BLaER1 treated with 17β-estradiol and CSF1 and Interleukin-3, amounts not matched to agents 10 nM and 100 nM (cell line): ENCODE data around the gene TMEM271.

Source experiments
- H3K27ac ChIP-seq, 11 experiments: shearing (Covaris generic); formaldehyde crosslinking; 2 replicates each; pipeline ENCODE4 v1.8.1; 2022
- H3K27me3 ChIP-seq, 11 experiments: shearing (Covaris generic); formaldehyde crosslinking; 2 replicates each; pipeline ENCODE4 v1.8.1; 2022
- H3K36me3 ChIP-seq, 11 experiments: shearing (Covaris generic); formaldehyde crosslinking; 2 replicates each; pipeline ENCODE4 v1.8.1; 2022
- H3K4me1 ChIP-seq, 10 experiments: shearing (Covaris generic); formaldehyde crosslinking; 2 replicates each; pipeline ENCODE4 v1.8.1; 2022
- H3K4me2 ChIP-seq, 11 experiments: shearing (Covaris generic); formaldehyde crosslinking; 2 replicates each; pipeline ENCODE4 v1.8.1; 2022
- H3K4me3 ChIP-seq, 10 experiments: shearing (Covaris generic); formaldehyde crosslinking; 2 replicates each; pipeline ENCODE4 v1.8.1; 2022
- H3K9ac ChIP-seq, 11 experiments: shearing (Covaris generic); formaldehyde crosslinking; 2 replicates each; pipeline ENCODE4 v1.8.1; 2022
- H3K9me3 ChIP-seq, 11 experiments: shearing (Covaris generic); formaldehyde crosslinking; replicated peaks in 1 of 11; 2 replicates each; pipeline ENCODE4 v1.8.1; 2022
- H4K20me1 ChIP-seq, 11 experiments: shearing (Covaris generic); formaldehyde crosslinking; 2 replicates each; pipeline ENCODE4 v1.8.1; 2022
- Cebpa-rat ChIP-seq, 11 experiments: shearing (Covaris generic); IDR thresholded peaks; 2 replicates each; pipeline ENCODE4 v1.8.1; 2022

The TMEM271 gene

DNA sequence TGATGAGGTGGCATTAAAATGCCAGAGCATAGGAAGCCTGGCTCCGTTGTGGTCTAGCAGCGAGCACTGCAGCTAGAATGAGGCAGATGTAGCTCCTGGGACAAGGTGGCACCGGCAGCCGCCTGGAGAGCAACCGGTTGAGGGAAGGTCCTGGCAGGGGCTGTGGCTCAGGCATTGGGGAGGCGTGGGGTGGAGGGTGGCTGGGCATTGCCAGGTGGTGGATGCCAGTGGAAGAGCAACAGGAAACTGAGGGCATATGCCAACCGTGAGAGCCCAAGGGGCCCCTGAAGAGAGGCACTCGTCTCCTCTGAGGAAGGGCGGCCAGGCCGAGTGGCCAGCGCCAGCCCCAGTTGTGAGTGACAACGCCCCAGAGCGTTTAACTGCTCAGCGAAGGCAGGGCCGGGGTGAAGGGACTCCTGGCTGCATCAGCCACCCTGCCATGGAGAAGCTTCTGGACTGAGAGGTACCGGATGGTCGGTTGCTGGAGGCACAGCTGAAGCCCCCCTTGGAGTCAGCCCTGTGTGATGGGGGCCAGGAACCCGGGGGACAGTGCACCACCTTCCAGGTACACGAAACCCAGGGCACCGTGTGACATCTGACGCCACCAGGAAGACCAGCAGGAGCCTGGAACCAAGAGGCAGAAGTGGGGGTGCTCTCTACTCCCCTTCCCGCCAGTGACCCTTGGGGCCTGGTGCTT, 36.1 kb upstream of the TMEM271 start:
- H3K9me3 ChIP-seq: peaks cover 27 to 56% (median 48%) of the 10 kb centered on the region in 11 experiments
- H3K4me2 ChIP-seq: peak overlapping the region in 9 of 11 experiments; percentile 21 to 73 (median 62); a peak in 17 of 22 replicates
- H4K20me1 ChIP-seq: no peaks in the 10 kb centered on the region
- H3K27me3 ChIP-seq: no peaks in the 10 kb centered on the region
- H3K4me3 ChIP-seq: no peak overlapping the region
- no peak overlapping the region for H3K27ac ChIP-seq
- H3K4me1 ChIP-seq: peaks cover 0 to 49% (median 17%) of the 10 kb centered on the region in 10 experiments; a peak in 15 of 20 replicates
- no peak for TF ChIP-seq Cebpa-rat (IDR thresholded peaks at IDR 0.05)
- H3K9ac ChIP-seq: no peak overlapping the region
- H3K36me3 ChIP-seq: no peaks in the 10 kb centered on the region

DNA sequence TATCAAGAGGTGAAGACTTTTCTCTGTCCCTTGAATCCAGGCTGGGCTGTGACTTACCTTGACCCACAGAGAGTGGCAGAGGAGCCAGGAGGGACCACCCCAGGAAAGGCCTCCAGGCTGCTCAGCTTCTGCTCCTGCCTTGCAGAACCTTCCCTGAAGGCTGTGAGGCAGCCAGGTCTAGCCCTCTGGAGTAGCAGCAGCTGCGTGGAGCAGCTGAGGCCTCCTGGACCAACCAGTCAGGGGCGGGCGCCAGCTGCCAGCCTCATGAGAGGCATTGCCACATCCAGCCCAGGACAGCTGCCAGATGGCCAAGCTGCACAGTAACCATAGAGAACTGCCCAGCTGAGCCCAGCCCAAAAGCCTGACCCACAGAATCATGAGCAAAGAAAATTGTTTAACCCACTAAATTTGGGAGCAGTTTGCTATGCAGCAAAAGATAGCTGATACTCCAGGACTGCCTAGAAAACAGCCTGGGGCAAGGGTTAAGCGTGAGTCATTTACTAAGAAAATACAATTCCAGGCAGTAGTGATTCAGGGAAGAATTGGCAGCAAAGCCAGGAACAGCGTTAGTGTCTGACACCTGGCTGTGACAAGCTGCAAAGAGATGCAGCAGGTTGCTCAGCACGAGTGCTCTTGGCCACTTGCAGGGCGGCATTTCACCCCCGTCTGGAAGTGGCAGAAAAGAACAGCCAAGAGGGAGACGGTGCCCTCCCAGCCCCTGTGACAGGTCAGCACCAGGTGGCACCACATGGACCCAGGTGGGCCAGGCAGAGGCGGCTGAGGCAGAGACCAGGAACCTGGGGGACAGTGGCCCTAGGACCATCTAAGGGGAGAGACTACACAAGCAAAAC, 34.5 kb upstream of the TMEM271 start:
- Histone ChIP-seq H4K20me1 (no peaks in the 10 kb centered on the region), H3K9ac (no peak overlapping the region), H3K4me2 (peak overlapping the region in 4 of 11 experiments; percentile 2 to 73 (median 13); a peak in 3 of 22 replicates), H3K4me1 (peaks cover 0 to 50% (median 19%) of the 10 kb centered on the region in 10 experiments; a peak in 15 of 20 replicates), H3K4me3 (no peak overlapping the region), H3K36me3 (0 out of 22 replicates have a peak, but pooled peaks cover 0 to 4% (median 0%) of the 10 kb centered on the region in 11 experiments), H3K9me3 (peaks cover 36 to 61% (median 53%) of the 10 kb centered on the region in 11 experiments), H3K27ac (no peak overlapping the region), H3K27me3 (no peaks in the 10 kb centered on the region)
- TF ChIP-seq Cebpa-rat (IDR thresholded peaks at IDR 0.05): no peak

DNA sequence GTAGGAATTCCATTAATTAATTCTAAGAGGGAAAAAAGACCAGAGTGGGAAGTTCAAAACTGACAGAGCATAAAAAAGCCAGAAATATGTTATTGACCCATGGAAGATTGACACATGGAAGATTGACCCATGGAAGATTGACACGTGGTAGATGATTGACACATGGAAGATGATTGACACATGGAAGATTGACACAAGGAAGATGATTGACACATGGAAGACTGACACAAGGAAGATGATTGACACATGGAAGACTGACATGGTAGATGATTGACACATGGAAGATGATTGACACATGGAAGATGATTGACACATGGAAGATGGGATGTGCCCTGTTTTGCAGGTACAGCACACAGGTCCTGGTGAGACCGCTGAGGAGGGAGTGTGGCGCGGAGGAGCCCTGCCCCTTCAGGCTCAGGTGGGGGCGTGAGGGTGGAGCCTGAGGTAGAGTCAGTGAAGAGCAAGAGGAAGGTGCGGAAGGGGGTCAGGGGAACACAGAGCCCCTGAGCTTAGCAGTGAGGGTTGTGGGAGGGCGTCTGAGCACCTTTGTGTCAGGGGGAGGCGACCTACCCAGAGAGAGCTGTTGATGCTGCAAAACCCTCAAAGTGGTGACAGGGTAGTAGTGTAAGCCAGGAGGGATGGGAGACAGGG, 33.4 kb upstream of the TMEM271 start:
- Histone ChIP-seq H3K4me2 (no peak overlapping the region), H3K9ac (no peak overlapping the region), H3K9me3 (peaks cover 47 to 72% (median 60%) of the 10 kb centered on the region in 11 experiments), H3K4me3 (no peak overlapping the region), H3K4me1 (peaks cover 0 to 61% (median 25%) of the 10 kb centered on the region in 10 experiments; a peak in 17 of 20 replicates), H3K36me3 (0 out of 22 replicates have a peak, but pooled peaks cover 0 to 4% (median 0%) of the 10 kb centered on the region in 11 experiments), H4K20me1 (no peaks in the 10 kb centered on the region), H3K27ac (no peak overlapping the region), H3K27me3 (no peaks in the 10 kb centered on the region)
- TF ChIP-seq Cebpa-rat (IDR thresholded peaks at IDR 0.05): no peak

DNA sequence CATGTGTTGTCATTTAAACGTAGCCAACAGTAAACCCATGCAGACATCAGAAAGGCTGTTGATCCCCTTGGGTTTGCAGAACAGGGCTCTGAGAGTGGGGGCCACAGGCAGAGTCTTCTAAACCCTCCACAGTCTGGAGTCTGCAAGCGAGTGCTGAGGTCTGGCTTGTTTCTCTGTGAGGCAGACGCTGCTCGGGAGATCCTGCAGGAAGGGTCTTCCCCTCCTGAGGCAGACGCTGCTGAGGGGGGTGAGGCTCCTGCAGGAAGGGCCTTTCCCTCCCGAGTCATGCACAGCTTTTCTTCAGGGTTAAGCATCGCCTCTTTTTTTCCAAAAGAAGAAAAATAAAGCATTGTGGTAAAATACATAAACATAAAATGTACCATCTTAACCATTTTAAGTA, 32.1 kb upstream of the TMEM271 start:
- peaks cover 4 to 73% (median 37%) of the 10 kb centered on the region in 10 experiments; a peak in 17 of 20 replicates for H3K4me1 ChIP-seq
- no peak overlapping the region for H3K27ac ChIP-seq
- peaks cover 54 to 82% (median 69%) of the 10 kb centered on the region in 11 experiments for H3K9me3 ChIP-seq
- no peak for TF ChIP-seq Cebpa-rat (IDR thresholded peaks at IDR 0.05)
- no peak overlapping the region for H3K4me3 ChIP-seq
- H3K27me3 ChIP-seq: no peaks in the 10 kb centered on the region
- H4K20me1 ChIP-seq: no peaks in the 10 kb centered on the region
- 0 out of 22 replicates have a peak, but pooled peaks cover 0 to 4% (median 0%) of the 10 kb centered on the region in 11 experiments for H3K36me3 ChIP-seq
- no peak overlapping the region for H3K4me2 ChIP-seq
- no peak overlapping the region for H3K9ac ChIP-seq

DNA sequence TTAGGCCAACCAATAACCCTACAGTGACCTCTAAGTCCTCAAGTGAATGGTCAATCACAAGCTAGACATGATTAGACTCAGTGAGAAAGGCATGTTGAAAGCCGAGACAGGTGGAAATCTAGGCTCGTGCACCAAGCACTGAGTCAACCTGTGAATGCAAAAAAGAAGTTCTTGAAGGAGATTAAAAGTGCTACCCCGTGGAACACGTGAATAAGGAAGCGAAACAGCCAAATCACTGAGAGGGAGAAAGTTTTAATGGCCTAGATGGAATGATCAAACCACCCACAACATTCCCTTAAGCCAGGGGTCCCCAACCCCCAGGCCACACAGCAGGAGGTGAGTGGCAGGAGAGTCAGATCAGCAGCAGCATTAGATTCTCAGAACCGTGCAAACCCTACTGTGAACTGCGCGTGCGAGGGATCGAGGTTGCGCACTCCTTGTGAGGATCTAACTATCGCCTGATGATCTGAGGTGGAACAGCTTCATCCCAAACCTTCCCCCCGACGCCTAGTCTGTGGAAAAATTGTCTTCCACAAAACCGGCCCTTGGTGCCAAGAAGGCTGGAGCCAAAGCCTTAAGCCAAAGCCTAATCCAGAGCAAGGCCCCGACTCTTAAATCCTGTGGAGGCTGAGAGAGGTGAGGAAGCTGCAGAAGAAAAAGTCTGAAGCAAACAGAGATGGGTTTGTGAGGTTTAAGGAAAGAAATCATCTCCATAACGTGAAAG, 29.8 kb upstream of the TMEM271 start:
- H3K9ac ChIP-seq: no peak overlapping the region

DNA sequence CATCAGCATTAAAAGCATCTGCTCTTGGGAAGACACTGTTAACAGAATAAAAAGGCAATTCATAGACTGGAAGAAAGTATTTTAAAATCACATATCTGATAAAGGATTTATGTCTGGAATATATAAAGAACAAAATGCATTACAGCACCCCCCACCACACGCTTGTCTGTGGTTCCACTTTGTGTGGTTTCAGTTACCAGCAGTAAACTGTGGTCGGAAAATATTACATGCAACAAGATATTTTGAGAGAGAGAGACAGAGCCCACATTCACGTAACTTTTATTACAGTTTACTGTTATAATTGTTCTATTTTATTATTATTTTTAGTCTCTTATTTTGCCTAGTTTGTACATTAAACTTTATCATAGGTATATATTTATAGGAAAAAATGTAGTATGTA, 28.0 kb upstream of the TMEM271 start:
- TF ChIP-seq Cebpa-rat (IDR thresholded peaks at IDR 0.05): no peak
- no peaks in the 10 kb centered on the region for H3K27me3 ChIP-seq
- peak overlapping the region; percentile 11 to 78 (median 53); a peak in 18 of 22 replicates for H3K4me2 ChIP-seq

More for the DNA sequence above, 29.8 kb upstream of the TMEM271 start:
- Histone ChIP-seq H3K4me2 (peak overlapping the region in 3 of 11 experiments; percentile 3 to 16 (median 11); a peak in 4 of 22 replicates), H3K27me3 (no peaks in the 10 kb centered on the region), H3K36me3 (0 out of 22 replicates have a peak, but pooled peaks cover 0 to 4% (median 0%) of the 10 kb centered on the region in 11 experiments), H3K4me3 (no peak overlapping the region), H3K4me1 (peaks cover 4 to 58% (median 28%) of the 10 kb centered on the region in 10 experiments; a peak in 17 of 20 replicates), H3K9me3 (peaks cover 78 to 96% (median 88%) of the 10 kb centered on the region in 11 experiments), H3K27ac (no peak overlapping the region), H4K20me1 (no peaks in the 10 kb centered on the region)
- no peak for TF ChIP-seq Cebpa-rat (IDR thresholded peaks at IDR 0.05)

DNA sequence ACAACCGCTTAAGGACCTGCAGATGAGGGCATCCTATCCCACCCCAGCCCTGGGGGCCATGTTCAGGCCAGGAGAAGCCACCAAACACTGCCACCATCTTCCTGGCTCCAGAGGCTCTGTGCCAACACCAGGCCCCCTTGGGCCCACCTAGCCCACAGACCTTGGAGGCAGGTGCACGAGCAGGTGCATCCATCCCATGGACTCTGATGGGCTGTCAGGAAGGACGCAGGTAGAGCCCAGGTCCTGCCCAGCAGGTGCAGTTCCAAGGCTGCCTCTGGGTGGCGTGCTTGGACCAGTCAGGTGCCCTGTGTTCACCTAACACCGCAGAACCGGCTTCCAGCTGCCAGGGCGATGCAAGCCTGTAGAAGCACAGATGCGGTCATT, 26.5 kb upstream of the TMEM271 start:
- no peak overlapping the region for H3K27ac ChIP-seq
- peaks cover 83 to 99% (median 88%) of the 10 kb centered on the region in 11 experiments for H3K9me3 ChIP-seq

More for the DNA sequence above, 28.0 kb upstream of the TMEM271 start:
- H4K20me1 ChIP-seq: no peaks in the 10 kb centered on the region
- no peak overlapping the region for H3K27ac ChIP-seq
- H3K36me3 ChIP-seq: 0 out of 22 replicates have a peak, but pooled peaks cover 0 to 4% (median 0%) of the 10 kb centered on the region in 11 experiments
- no peak overlapping the region; a peak in 1 of 20 replicates for H3K4me3 ChIP-seq
- peaks cover 81 to 99% (median 94%) of the 10 kb centered on the region in 11 experiments for H3K9me3 ChIP-seq
- peaks cover 4 to 52% (median 28%) of the 10 kb centered on the region in 10 experiments; a peak in 17 of 20 replicates for H3K4me1 ChIP-seq
- no peak overlapping the region for H3K9ac ChIP-seq

More for the DNA sequence above, 26.5 kb upstream of the TMEM271 start:
- no peak overlapping the region for H3K4me3 ChIP-seq
- 0 out of 22 replicates have a peak, but pooled peaks cover 0 to 4% (median 0%) of the 10 kb centered on the region in 11 experiments for H3K36me3 ChIP-seq
- H3K9ac ChIP-seq: no peak overlapping the region
- H3K27me3 ChIP-seq: no peaks in the 10 kb centered on the region
- H3K4me2 ChIP-seq: peak overlapping the region in 4 of 11 experiments; percentile 10 to 78 (median 63); a peak in 6 of 22 replicates
- H4K20me1 ChIP-seq: no peaks in the 10 kb centered on the region
- H3K4me1 ChIP-seq: peaks cover 4 to 48% (median 28%) of the 10 kb centered on the region in 10 experiments; a peak in 17 of 20 replicates
- no peak for TF ChIP-seq Cebpa-rat (IDR thresholded peaks at IDR 0.05)
